SK-N-SH (cell line): ENCODE data around the gene NEUROG3. TPM values are rescaled to one million over a fixed set of nuclear protein-coding genes. Genes with fewer than 3 reads are reported as not detected.

ENCODE experiments used
- CTCF ChIA-PET: fragments of 300-600, 350-600 bp; formaldehyde crosslinking; extraction: SDS; loops from one replicate; lab custom pipeline; 2021; lab: Yijun Ruan, JAX
- POLR2A ChIA-PET: fragments of 350-600 bp; sonication (Branson Sonifier 250); formaldehyde crosslinking; extraction: SDS; loops from one replicate; lab custom pipeline; 2020; ENCODE audit warnings: antibody characterized with exemption, inconsistent platforms; lab: Yijun Ruan, JAX
- DNase-seq: peaks from one replicate; pipeline ENCODE4 v3.0.0; 2012
- H2AFZ ChIP-seq: fragments of 200-600 bp; sonication (generic); 2 replicates; pipeline ENCODE4 v1.8.1; 2016; ENCODE audit warnings: antibody characterized with exemption, mild to moderate bottlenecking, low read depth
- H3F3A ChIP-seq: fragments of 200-600 bp; sonication (generic); replicated peaks from 2 replicates; pipeline ENCODE3; 2016; ENCODE audit warnings: antibody characterized with exemption, mild to moderate bottlenecking; ENCODE audit not compliant: insufficient read depth
- H3K27ac ChIP-seq, 2 experiments: fragments of 200-500 bp in 1 of 2; fragments of 200-600 bp in 1 of 2; sonication (Bioruptor generic) in 1 of 2; sonication (generic), shearing (Covaris generic) in 1 of 2; 2 replicates each; pipeline versions ENCODE4 v1.5.1 to v1.6.1; 2014 to 2016; ENCODE audit warnings: low read depth in 2 of 2, inconsistent platforms in 1 of 2, low read length in 1 of 2, mild to moderate bottlenecking in 1 of 2, mixed read lengths in 1 of 2
- H3K27me3 ChIP-seq: fragments of 200-600 bp; sonication (generic), shearing (Covaris generic); 2 replicates; pipeline ENCODE4 v1.6.1; 2016; ENCODE audit warnings: mixed run types; ENCODE audit not compliant: insufficient read depth
- H3K36me3 ChIP-seq, 2 experiments: fragments of 200-500 bp in 1 of 2; fragments of 200-600 bp in 1 of 2; sonication (Bioruptor generic) in 1 of 2; sonication (generic) in 1 of 2; replicated peaks in 1 of 2; 2 replicates each; pipeline versions ENCODE3 to v1.5.1; 2014 to 2016; ENCODE audit warnings: low read length in 1 of 2, mild to moderate bottlenecking in 1 of 2; ENCODE audit not compliant: insufficient read depth in 2 of 2, control insufficient read depth in 1 of 2
- H3K4me1 ChIP-seq, 2 experiments: fragments of 200-500 bp in 1 of 2; fragments of 200-600 bp in 1 of 2; sonication (Bioruptor generic) in 1 of 2; sonication (generic), shearing (Covaris generic) in 1 of 2; 2 replicates each; pipeline versions ENCODE4 v1.5.1 to v1.6.1; 2014 to 2016; ENCODE audit warnings: low read depth in 1 of 2, low read length in 1 of 2, mixed run types in 1 of 2; ENCODE audit not compliant: insufficient read depth in 2 of 2, control insufficient read depth in 1 of 2
- H3K4me2 ChIP-seq: fragments of 200-600 bp; sonication (generic), shearing (Covaris generic); 2 replicates; pipeline ENCODE4 v1.6.1; 2017; ENCODE audit warnings: mixed run types
- H3K4me3 ChIP-seq, 2 experiments: fragments of 200-500 bp in 1 of 2; fragments of 200-600 bp in 1 of 2; sonication (Bioruptor generic) in 1 of 2; sonication (generic), shearing (Covaris generic) in 1 of 2; 2 replicates each; pipeline versions ENCODE4 v1.5.1 to v1.8.1; 2014 to 2016; ENCODE audit warnings: low read depth in 2 of 2, inconsistent platforms in 1 of 2, low read length in 1 of 2, mild to moderate bottlenecking in 1 of 2, mixed read lengths in 1 of 2, moderate library complexity in 1 of 2
- H3K79me2 ChIP-seq: fragments of 200-600 bp; sonication (generic); 2 replicates; pipeline ENCODE4 v1.8.1; 2017; ENCODE audit warnings: mild to moderate bottlenecking; ENCODE audit not compliant: insufficient read depth
- H3K9ac ChIP-seq: fragments of 200-600 bp; sonication (generic); 2 replicates; pipeline ENCODE4 v1.6.1; 2017; ENCODE audit warnings: mixed run types
- H3K9me2 ChIP-seq: fragments of 200-600 bp; sonication (generic); 2 replicates; pipeline ENCODE4 v1.6.1; 2017; ENCODE audit warnings: mixed run types
- H3K9me3 ChIP-seq: fragments of 200-600 bp; sonication (generic); 2 replicates; pipeline ENCODE4 v1.6.1; 2017; ENCODE audit warnings: mixed run types, mild to moderate bottlenecking, moderate library complexity
- H4K20me1 ChIP-seq: fragments of 200-600 bp; sonication (generic); 2 replicates; pipeline ENCODE4 v1.6.1; 2017; ENCODE audit warnings: mild to moderate bottlenecking, mixed run types; ENCODE audit not compliant: insufficient read depth
- ELF1 ChIP-seq: IDR thresholded peaks from 2 replicates; pipeline ENCODE4 v1.4.0; 2012
- EP300 ChIP-seq, 2 experiments: IDR thresholded peaks; 2 replicates each; pipeline versions ENCODE4 v1.4.0 to v1.6.1; 2012; ENCODE audit warnings: borderline replicate concordance in 1 of 2, low read depth in 1 of 2, low read length in 1 of 2
- FOXM1 ChIP-seq: IDR thresholded peaks from 2 replicates; pipeline ENCODE4 v1.4.0; 2012; ENCODE audit warnings: low read depth, mild to moderate bottlenecking
- GATA2 ChIP-seq: sonication (generic); formaldehyde crosslinking; IDR thresholded peaks from 2 replicates; pipeline ENCODE4 v1.5.0; 2020; ENCODE audit warnings: mild to moderate bottlenecking, missing genetic modification reagents
- JUND ChIP-seq: IDR thresholded peaks from 2 replicates; pipeline ENCODE4 v1.4.0; 2012
- MEF2A ChIP-seq: IDR thresholded peaks from 2 replicates; pipeline ENCODE4 v1.4.0; 2012; ENCODE audit warnings: low read depth, borderline replicate concordance
- MXI1 ChIP-seq: IDR thresholded peaks from 2 replicates; pipeline ENCODE4 v1.6.1; 2012; ENCODE audit warnings: mild to moderate bottlenecking, low read depth, low read length, improper control_type of control experiment
- NFIC ChIP-seq: IDR thresholded peaks from 2 replicates; pipeline ENCODE4 v1.4.0; 2012; ENCODE audit warnings: borderline replicate concordance
- NRF1 ChIP-seq: IDR thresholded peaks from 2 replicates; pipeline ENCODE4 v1.6.1; 2012; ENCODE audit warnings: low read depth, mild to moderate bottlenecking, low read length
- PBX3 ChIP-seq: IDR thresholded peaks from 2 replicates; pipeline ENCODE4; 2012
- POLR2AphosphoS5 ChIP-seq: IDR thresholded peaks from 2 replicates; pipeline ENCODE4 v1.6.1; 2012; ENCODE audit warnings: low read depth, low read length
- RAD21 ChIP-seq: IDR thresholded peaks from 2 replicates; pipeline ENCODE4 v1.6.1; 2012; ENCODE audit warnings: mild to moderate bottlenecking, low read length
- RCOR1 ChIP-seq: fragments of 150-350 bp; IDR thresholded peaks from 2 replicates; pipeline ENCODE4 v1.6.1; 2017; ENCODE audit warnings: antibody characterized with exemption, low read length
- RXRA ChIP-seq: IDR thresholded peaks from 2 replicates; pipeline ENCODE4 v1.4.0; 2012; ENCODE audit warnings: low read depth, mild to moderate bottlenecking, borderline replicate concordance
- SIN3A ChIP-seq: IDR thresholded peaks from 2 replicates; pipeline ENCODE4 v1.6.1; 2012; ENCODE audit warnings: low read depth, mild to moderate bottlenecking, low read length, moderate library complexity, borderline replicate concordance
- SMC3 ChIP-seq: IDR thresholded peaks from 2 replicates; pipeline ENCODE4 v1.6.1; 2012; ENCODE audit warnings: low read depth, low read length, improper control_type of control experiment
- TCF12 ChIP-seq: IDR thresholded peaks from 2 replicates; pipeline ENCODE4 v1.4.0; 2012
- TEAD4 ChIP-seq: IDR thresholded peaks from 2 replicates; pipeline ENCODE4 v1.4.0; 2012; ENCODE audit warnings: mild to moderate bottlenecking, borderline replicate concordance; ENCODE audit not compliant: insufficient read depth
- USF1 ChIP-seq: IDR thresholded peaks from 2 replicates; pipeline ENCODE4 v1.4.0; 2012; ENCODE audit warnings: low read depth, borderline replicate concordance
- USF2 ChIP-seq: fragments of 150-350 bp; IDR thresholded peaks from 2 replicates; pipeline ENCODE4 v1.6.1; 2017; ENCODE audit warnings: antibody characterized with exemption, low read length, low read depth, borderline replicate concordance
- YY1 ChIP-seq: IDR thresholded peaks from 2 replicates; pipeline ENCODE4 v1.4.0; 2012; ENCODE audit warnings: low read depth, mild to moderate bottlenecking
- WGBS: methylation state at CpG from one replicate; pipeline ENCODE4 v1.1.6; 2017; ENCODE audit warnings: low lambda C conversion rate; 5-methylcytosine and 5-hydroxymethylcytosine counted together
- polyA plus RNA-seq, 3 experiments: library from polyadenylated mRNA; depleted of rRNA; stranded (reverse); fragments of >200 nt; gene quantifications; 2 replicates each; pipeline ENCODE4 v1.2.3, GENCODE V29; 2012
- TF ChIP-seq, protein P1 (sequence below): IDR thresholded peaks from 2 replicates; pipeline ENCODE4 v1.6.1; 2012; ENCODE audit warnings: mild to moderate bottlenecking, low read depth, low read length, moderate library complexity
- TF ChIP-seq, protein P2 (sequence below): IDR thresholded peaks from 2 replicates; pipeline ENCODE4 v1.4.0; 2012; ENCODE audit warnings: low read depth, borderline replicate concordance

The NEUROG3 gene
- polyA plus RNA-seq, 1 of the 3 experiments (the other 2 are of a cell fraction), result not detected

DNA sequence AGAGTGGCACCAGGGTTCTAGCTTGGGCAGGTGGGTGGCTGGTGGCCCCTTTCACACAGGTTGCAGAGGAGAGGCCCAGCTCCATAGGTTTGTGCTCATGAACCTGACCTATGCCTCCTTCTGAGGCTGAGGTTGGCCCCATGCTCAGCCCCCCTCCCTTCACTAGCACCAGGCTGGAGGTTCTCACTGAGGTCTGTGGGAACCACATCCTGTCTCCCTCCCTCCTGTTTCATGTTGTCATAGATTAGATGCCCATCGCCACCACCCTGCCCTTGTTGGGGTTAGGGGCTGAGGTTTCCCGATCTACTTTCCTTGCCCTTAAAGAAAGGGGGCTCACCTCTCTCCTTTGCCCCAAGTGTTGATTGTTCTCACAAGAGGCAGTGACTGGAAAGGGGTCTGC lies 14.7 kb downstream of the NEUROG3 start:
- peaks cover 4% of the 10 kb centered on the region; the same call in 1 of the 2 replicates for H3K27me3 ChIP-seq
- no peaks in the 10 kb centered on the region for H3F3A ChIP-seq
- WGBS, result 45% methylated on average over 2 of the region's 2 CpGs
- TF ChIP-seq EP300 (IDR thresholded peaks at IDR 0.05; ENCODE audit: borderline replicate concordance in 1 of 2, low read depth in 1 of 2, low read length in 1 of 2) (no peak), SIN3A (no peak), MEF2A (no peak), YY1 (no peak), USF1 (no peak), RXRA (no peak), MXI1 (no peak), FOXM1 (no peak), NRF1 (no peak), POLR2AphosphoS5 (no peak), TCF12 (no peak), RAD21 (no peak), GATA2 (CRISPR knock-in tag) (no peak), JUND (no peak), RCOR1 (no peak), USF2 (no peak), SMC3 (no peak), ELF1 (no peak)
- no peak overlapping the region for H3K27ac ChIP-seq
- H3K4me1 ChIP-seq, result no peaks in the 10 kb centered on the region
- no peaks in the 10 kb centered on the region for H3K79me2 ChIP-seq
- no peaks in the 10 kb centered on the region for H3K9me3 ChIP-seq
- no peak for DNase-seq
- H3K9me2 ChIP-seq, result no peaks in the 10 kb centered on the region
- H3K4me3 ChIP-seq, result no peak overlapping the region
- ChIA-PET POLR2A (no interaction called here), CTCF (interaction anchor here (1.4 kb wide), 1 partner anchor 43 kb away, joined by 4 read pairs; no protein-coding TSS in a partner anchor)
- no peak overlapping the region for H3K4me2 ChIP-seq
- no peaks in the 10 kb centered on the region for H4K20me1 ChIP-seq
- no peaks in the 10 kb centered on the region for H3K36me3 ChIP-seq
- no peak overlapping the region for H3K9ac ChIP-seq
- H2AFZ ChIP-seq, result no peak overlapping the region

GRCh38 chr10:69554611-69555010 lies 18.6 kb downstream of the NEUROG3 start:
- Histone ChIP-seq H3K36me3 (no peaks in the 10 kb centered on the region), H3K4me3 (no peak overlapping the region), H3K4me2 (no peak overlapping the region), H3K9ac (no peak overlapping the region), H4K20me1 (no peaks in the 10 kb centered on the region), H3K9me3 (no peaks in the 10 kb centered on the region), H3K9me2 (no peaks in the 10 kb centered on the region), H3F3A (no peaks in the 10 kb centered on the region), H3K27ac (no peak overlapping the region), H2AFZ (no peak overlapping the region), H3K79me2 (no peaks in the 10 kb centered on the region), H3K4me1 (no peaks in the 10 kb centered on the region), H3K27me3 (peaks cover 16% of the 10 kb centered on the region; the same call in 1 of the 2 replicates)
- ChIA-PET CTCF (no interaction called here), POLR2A (no interaction called here)
- no peak for DNase-seq
- WGBS, result 9% methylated on average over 4 of the region's 6 CpGs
- no peak for TF ChIP-seq MEF2A
- TF ChIP-seq PBX3, result no peak
- TF ChIP-seq TEAD4, result no peak
- TF ChIP-seq, protein P1, sequence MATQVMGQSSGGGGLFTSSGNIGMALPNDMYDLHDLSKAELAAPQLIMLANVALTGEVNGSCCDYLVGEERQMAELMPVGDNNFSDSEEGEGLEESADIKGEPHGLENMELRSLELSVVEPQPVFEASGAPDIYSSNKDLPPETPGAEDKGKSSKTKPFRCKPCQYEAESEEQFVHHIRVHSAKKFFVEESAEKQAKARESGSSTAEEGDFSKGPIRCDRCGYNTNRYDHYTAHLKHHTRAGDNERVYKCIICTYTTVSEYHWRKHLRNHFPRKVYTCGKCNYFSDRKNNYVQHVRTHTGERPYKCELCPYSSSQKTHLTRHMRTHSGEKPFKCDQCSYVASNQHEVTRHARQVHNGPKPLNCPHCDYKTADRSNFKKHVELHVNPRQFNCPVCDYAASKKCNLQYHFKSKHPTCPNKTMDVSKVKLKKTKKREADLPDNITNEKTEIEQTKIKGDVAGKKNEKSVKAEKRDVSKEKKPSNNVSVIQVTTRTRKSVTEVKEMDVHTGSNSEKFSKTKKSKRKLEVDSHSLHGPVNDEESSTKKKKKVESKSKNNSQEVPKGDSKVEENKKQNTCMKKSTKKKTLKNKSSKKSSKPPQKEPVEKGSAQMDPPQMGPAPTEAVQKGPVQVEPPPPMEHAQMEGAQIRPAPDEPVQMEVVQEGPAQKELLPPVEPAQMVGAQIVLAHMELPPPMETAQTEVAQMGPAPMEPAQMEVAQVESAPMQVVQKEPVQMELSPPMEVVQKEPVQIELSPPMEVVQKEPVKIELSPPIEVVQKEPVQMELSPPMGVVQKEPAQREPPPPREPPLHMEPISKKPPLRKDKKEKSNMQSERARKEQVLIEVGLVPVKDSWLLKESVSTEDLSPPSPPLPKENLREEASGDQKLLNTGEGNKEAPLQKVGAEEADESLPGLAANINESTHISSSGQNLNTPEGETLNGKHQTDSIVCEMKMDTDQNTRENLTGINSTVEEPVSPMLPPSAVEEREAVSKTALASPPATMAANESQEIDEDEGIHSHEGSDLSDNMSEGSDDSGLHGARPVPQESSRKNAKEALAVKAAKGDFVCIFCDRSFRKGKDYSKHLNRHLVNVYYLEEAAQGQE, result no peak
- TF ChIP-seq, protein P2, sequence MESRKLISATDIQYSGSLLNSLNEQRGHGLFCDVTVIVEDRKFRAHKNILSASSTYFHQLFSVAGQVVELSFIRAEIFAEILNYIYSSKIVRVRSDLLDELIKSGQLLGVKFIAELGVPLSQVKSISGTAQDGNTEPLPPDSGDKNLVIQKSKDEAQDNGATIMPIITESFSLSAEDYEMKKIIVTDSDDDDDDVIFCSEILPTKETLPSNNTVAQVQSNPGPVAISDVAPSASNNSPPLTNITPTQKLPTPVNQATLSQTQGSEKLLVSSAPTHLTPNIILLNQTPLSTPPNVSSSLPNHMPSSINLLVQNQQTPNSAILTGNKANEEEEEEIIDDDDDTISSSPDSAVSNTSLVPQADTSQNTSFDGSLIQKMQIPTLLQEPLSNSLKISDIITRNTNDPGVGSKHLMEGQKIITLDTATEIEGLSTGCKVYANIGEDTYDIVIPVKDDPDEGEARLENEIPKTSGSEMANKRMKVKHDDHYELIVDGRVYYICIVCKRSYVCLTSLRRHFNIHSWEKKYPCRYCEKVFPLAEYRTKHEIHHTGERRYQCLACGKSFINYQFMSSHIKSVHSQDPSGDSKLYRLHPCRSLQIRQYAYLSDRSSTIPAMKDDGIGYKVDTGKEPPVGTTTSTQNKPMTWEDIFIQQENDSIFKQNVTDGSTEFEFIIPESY, result no peak
- no peak for TF ChIP-seq NFIC
- no peak for TF ChIP-seq RXRA
